ENCODE data around the gene PPP1R15B.
"Not testable (repeated sequence)": the region's sequence is repeated elsewhere in the genome, so short reads cannot be mapped to it uniquely, and the experiment has no call there.

Gene PPP1R15B

GRCh38 chr1:204443871-204444581, 32.4 kb upstream of the PPP1R15B start:
- DNase-seq (ENCODE audit: low spot score), result no peak

- DNase-seq (ENCODE audit: low spot score), result no peak
These were observed 31.6 kb upstream of the PPP1R15B start for GRCh38 chr1:204443260-204443619.

GRCh38 chr1:204442376-204443259, 31.0 kb upstream of the PPP1R15B start:
- DNase-seq (ENCODE audit: low spot score), result no peak

GRCh38 chr1:204441558-204441957, 29.9 kb upstream of the PPP1R15B start:
- no peak for DNase-seq (ENCODE audit: low spot score)

- DNase-seq (ENCODE audit: low spot score), result no peak
These were observed 28.2 kb upstream of the PPP1R15B start for GRCh38 chr1:204439621-204440375.

GRCh38 chr1:204438628-204439027, 27.0 kb upstream of the PPP1R15B start:
- DNase-seq (ENCODE audit: low spot score), result no peak

- DNase-seq (ENCODE audit: low spot score), result no peak
These were observed 26.4 kb upstream of the PPP1R15B start for GRCh38 chr1:204437796-204438570.

- DNase-seq (ENCODE audit: low spot score), result no peak
These were observed 24.3 kb upstream of the PPP1R15B start for GRCh38 chr1:204435872-204436271.

- DNase-seq (ENCODE audit: low spot score), result no peak
These were observed 23.8 kb upstream of the PPP1R15B start for GRCh38 chr1:204435381-204435831.

GRCh38 chr1:204434116-204434755, 22.6 kb upstream of the PPP1R15B start:
- DNase-seq (ENCODE audit: low spot score), result no peak

- no peak for DNase-seq (ENCODE audit: low spot score)
These were observed 21.1 kb upstream of the PPP1R15B start for GRCh38 chr1:204432708-204433107.

GRCh38 chr1:204431310-204432184, 19.9 kb upstream of the PPP1R15B start:
- DNase-seq (ENCODE audit: low spot score), result peak; percentile 79

- DNase-seq (ENCODE audit: low spot score), result no peak
These were observed 18.1 kb upstream of the PPP1R15B start for GRCh38 chr1:204429746-204430145.

GRCh38 chr1:204426971-204427701, 15.5 kb upstream of the PPP1R15B start:
- no peak for DNase-seq (ENCODE audit: low spot score)

GRCh38 chr1:204426474-204426873, 14.9 kb upstream of the PPP1R15B start:
- DNase-seq (ENCODE audit: low spot score), result no peak

- DNase-seq (ENCODE audit: low spot score), result no peak
These were observed 14.4 kb upstream of the PPP1R15B start for GRCh38 chr1:204426035-204426436.

- DNase-seq (ENCODE audit: low spot score), result no peak
These were observed 13.0 kb upstream of the PPP1R15B start for GRCh38 chr1:204424621-204425020.

GRCh38 chr1:204422061-204422705, 10.6 kb upstream of the PPP1R15B start:
- not testable (repeated sequence) for DNase-seq (ENCODE audit: low spot score)

- DNase-seq (ENCODE audit: low spot score), result no peak
These were observed 9.8 kb upstream of the PPP1R15B start for GRCh38 chr1:204421441-204421840.
